Activated T-helper 1 cell treated with Interleukin-2 at 50 U/mL for 16 hours (primary cell): ENCODE results near the gene PHOX2A.
"Not testable (repeated sequence)": the region's sequence is repeated elsewhere in the genome, so short reads cannot be mapped to it uniquely, and the experiment has no call there.

ENCODE experiments used
- DNase-seq: peaks from one replicate; pipeline ENCODE4 v3.0.0-alpha.2; 2020; ENCODE audit warnings: low read depth

The PHOX2A gene

DNA sequence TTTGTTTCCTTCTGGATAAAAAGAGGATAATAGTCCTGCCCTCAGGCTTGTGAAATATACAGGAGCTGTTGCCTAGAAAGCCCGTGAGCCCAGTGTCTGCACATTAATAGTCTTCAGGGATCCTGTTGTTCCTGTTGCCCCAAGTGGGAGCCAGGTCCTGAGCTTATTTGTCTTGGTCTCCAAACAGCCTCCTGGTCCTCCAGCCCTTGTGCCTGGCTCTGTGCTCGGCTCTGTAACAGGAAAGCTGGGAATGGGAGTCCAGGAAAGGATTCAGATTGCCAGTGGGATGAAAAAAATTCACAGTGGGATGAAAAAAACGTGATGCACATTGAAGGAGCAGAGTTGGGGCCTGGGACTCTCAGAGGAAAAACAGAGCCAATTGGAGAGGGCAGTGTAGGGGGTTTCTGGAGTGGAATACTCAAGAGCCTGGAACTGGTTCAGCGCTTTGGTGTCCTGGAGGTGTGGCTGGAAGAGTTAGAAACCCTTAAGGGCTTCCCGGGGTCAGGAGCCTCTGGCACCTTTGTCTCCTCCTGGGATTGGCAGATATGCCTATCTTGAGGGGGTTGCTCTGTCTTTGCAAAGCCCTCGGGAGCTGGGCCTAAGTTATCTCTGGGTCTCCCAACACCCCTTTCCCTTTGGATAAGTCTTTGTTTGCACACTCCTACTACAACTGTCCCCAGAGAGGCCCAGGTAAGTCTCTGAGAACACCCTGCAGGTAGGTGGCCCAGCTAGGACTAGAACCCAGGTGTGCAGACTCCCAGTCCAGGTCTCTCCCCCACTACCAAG lies 21.7 kb downstream of the PHOX2A start:
- DNase-seq: no peak

DNA sequence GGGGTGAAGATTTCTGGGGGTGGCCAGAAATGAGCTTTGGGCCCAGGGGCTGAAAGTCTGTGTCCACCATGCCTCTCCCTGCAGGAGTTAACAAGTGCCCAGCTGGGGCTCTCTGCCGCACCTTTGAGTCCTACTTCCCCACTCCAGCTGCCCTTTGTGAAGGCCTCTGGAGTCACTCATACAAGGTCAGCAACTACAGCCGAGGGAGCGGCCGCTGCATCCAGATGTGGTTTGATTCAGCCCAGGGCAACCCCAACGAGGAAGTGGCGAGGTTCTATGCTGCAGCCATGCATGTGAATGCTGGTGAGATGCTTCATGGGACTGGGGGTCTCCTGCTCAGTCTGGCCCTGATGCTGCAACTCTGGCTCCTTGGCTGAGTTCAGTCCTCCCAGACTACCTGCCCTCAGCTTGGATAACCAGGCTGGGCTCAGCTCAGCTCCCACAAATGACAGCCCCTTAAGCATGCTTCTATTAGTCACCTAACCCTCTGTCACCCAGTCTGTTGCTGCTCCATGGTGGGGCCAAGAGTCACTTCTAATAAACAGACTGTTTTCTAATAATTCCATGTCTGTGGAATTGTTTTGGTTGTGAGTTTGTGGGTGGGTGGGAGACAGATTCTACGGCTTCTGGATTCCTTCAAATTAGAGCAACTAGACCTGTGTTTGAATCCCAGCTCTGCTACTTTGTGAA lies 22.4 kb downstream of the PHOX2A start:
- DNase-seq: no peak

DNA sequence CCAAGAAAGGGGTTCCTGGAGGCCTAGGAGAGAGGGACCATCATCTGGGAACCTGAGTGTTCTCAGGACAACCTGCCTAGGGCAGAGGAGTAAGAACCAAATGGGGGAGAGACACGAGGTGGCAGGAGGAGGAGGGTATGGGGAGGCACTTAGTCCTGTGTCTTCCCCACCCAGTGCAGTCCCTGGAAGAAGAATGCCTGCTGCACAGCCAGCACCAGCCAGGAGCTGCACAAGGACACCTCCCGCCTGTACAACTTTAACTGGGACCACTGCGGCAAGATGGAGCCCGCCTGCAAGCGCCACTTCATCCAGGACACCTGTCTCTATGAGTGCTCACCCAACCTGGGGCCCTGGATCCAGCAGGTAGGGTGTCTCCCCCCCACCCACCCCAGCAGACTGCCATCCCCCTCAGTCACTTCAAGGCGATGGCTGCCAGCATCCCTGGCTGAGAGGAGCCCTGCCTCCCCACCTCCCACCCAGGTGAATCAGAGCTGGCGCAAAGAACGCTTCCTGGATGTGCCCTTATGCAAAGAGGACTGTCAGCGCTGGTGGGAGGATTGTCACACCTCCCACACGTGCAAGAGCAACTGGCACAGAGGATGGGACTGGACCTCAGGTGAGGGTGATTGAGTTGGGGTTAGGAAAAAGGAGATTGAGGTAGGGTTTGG lies 23.1 kb downstream of the PHOX2A start:
- no peak for DNase-seq

DNA sequence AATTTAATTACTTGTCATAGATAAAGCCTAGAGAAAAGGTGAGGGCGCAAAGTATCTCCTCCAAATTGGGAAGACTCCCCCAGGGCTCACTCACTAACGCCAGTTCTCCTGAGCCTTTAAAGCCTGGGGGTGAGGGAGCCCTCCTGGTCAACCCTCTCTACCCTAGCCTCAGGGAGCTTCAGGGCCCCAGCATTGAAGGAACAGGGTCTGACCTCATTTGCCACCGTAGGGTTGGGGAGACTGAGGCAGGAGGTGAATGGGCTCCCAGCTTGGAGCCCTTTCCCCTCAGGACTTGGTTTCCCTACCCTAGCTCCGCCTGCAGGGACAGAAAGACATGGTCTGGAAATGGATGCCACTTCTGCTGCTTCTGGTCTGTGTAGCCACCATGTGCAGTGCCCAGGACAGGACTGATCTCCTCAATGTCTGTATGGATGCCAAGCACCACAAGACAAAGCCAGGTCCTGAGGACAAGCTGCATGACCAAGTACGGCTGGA lies 25.7 kb downstream of the PHOX2A start:
- DNase-seq: no peak

DNA sequence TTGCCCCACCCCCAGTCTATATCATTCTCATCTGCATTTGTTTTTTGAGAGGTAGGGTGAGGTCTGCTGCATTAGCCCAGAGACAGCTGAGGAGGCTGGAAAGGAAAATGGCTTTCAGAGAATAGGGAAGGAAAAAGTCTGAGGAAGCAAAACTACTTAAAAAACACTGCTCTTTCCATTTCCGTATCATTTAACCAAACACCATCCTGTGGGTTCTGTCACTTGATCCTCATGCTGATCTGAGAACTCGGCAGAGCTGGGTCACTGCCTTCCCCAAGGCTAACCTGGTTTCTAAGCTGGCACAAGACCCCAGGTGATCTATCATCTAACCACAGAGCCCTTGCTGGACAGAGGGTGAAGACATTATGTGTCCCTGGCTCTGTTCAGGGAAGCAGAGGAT lies 26.1 kb downstream of the PHOX2A start:
- no peak for DNase-seq

DNA sequence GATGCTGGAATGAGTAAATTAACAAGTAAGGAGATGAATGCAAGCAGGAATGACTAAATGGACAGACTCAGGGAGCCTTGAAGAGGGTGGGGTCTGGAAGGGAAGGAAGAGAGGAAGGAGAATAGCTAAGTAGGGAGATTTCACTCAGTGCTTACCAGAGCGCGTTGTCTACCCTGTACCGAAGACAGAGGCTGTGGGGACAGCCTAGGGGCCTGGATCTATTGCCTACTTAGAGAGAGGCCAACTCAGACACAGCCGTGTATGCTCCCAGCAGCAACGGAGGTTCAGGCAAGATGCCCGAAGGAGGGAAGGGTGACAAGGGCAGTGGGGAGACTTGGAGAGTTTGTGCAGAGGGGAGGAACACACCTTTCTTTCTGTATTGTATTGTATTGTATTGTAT lies 27.3 kb downstream of the PHOX2A start, which contains the start of gene FOLR2:
Gene FOLR2 (plus strand): TSS at position 157 of the 400 bp plus-strand sequence. CDS start 1,791 bp downstream, outside the sequence.
- no peak for DNase-seq

DNA sequence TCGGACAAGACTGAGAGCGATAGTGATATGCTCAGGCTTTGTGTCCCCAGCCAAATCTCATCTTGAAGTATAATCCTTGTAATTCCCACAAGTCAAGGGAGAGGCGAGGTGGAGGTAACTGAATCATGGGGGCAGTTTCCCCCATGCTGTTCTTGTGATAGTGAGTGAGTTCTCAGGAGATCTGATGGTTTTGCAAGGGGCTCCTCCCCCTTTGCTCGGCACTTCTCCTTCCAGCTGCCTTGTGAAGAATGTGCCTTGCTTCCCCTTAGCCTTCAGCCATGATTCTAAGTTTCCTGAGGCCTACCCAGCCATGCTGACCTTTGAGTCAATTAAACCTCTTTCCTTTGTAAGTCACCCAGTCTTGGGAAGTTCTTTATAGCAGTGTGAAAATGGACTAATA lies 34.9 kb downstream of the PHOX2A start:
- DNase-seq: no peak

DNA sequence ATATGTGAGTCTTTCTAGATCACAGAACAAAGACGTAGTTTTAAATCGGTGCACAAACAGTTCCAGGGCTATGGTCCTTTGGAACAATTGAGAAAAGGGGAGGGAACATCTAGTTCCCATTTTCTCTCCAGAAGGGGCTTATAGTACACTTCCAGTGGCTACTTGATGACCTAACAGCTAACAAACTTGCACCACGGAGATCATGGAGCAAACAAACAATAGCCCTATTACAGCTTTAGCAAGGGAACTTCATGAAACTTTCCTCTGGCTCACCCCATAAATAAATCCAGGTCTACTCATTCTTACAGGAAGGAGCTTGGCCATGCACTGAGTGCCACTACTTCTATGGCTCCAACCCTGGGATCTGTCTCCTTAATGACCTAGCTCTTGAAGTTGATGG lies 35.7 kb downstream of the PHOX2A start:
- DNase-seq: no peak

DNA sequence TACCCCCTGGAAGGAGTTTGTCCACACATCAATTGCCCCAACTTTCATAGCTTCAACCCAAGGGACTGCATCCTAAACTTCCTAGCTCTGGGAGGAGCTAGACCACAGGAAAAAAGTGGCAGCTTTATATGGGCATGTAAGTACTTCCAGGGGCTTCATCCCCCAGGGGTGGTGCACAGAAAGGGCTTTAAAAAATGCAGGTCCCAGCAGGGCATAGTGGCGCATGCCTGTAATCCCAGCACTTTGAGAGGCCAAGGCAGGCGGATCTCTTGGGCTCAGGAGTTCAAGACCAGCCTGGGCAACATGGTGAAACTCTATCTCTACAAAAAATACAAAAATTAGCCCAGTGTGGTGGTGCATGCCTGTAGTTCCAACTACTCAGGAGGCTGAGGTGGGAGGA lies 37.2 kb downstream of the PHOX2A start:
- DNase-seq: not testable (repeated sequence)

DNA sequence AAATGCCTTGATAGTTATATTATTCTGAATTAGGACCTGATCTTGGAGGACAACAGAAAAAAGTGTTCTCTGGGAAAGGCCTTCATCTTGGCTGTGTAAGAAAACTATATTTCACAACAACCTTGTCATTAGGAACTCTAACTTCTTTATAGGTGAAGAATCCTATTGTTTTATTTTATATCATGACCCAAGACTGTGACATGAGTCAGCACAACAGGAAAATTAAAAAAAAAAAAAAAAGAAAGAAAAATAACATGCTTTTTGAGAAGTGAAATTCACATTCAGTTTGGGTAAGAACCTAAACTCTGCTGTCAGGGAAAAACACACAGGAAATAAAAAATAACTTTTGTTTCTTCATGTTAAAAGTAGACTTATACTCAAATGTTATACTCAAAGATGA lies 39.1 kb downstream of the PHOX2A start:
- no peak for DNase-seq

DNA sequence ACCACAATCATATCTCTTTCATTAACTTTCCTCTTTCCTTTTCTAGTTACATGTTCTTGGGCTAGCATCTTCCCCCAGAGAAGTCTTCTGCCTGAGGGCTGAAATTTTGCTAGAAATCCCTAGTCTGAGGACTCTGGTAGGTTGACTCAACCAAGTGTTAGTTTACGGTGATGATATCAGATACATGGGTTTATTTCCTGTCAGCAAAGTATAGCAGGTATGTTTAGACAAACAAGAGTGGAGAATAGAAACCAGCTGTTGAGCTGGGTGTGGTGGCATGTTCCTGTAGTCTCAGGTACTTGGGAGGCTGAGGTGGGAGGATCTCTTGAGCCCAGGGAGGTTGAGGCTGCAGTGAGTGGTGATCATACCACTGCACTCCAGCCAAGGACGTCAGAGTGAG lies 40.8 kb downstream of the PHOX2A start:
- no peak for DNase-seq

DNA sequence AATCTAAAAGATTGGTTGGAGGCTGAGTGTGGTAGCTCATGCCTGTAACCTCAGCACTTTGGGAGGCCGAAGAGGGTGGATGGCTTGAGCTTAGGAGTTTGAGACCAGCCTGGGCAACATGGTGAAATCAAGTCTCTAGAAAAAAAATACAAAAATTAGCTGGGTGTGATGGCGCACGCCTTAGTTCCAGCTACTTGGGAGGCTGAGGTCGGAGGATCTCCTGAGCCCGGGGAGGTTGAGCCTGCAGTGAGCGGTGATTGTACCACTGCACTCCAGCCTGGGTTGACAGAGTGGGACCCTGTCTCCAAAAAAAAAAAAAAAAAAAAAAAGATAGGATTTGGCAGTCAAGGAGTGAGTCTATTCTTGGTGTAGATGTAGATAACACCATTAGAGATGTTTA lies 41.4 kb downstream of the PHOX2A start:
- no peak for DNase-seq

DNA sequence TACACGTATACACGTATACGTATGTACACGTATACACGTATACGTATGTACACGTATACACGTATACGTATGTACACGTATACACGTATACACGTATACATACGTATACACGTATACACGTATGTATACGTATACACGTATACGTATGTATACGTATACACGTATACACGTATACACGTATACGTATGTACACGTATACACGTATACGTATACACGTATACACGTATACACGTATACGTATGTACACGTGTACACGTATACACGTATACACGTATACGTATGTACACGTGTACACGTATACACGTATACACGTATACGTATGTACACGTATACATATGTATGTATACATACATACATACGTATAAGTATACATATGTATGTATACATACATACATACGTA lies 42.5 kb downstream of the PHOX2A start:
- not testable (repeated sequence) for DNase-seq

DNA sequence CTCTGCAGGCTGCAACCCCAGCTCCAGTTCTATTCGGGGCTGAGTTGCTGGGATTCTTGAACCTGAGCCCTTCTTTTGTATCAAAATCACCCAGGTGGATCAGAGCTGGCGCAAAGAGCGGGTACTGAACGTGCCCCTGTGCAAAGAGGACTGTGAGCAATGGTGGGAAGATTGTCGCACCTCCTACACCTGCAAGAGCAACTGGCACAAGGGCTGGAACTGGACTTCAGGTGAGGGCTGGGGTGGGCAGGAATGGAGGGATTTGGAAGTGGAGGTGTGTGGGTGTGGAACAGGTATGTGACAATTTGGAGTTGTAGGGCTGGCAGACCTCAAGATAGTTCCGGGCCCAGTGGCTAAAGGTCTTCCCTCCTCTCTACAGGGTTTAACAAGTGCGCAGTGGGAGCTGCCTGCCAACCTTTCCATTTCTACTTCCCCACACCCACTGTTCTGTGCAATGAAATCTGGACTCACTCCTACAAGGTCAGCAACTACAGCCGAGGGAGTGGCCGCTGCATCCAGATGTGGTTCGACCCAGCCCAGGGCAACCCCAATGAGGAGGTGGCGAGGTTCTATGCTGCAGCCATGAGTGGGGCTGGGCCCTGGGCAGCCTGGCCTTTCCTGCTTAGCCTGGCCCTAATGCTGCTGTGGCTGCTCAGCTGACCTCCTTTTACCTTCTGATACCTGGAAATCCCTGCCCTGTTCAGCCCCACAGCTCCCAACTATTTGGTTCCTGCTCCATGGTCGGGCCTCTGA lies 48.3 kb downstream of the PHOX2A start:
- DNase-seq: no peak

DNA sequence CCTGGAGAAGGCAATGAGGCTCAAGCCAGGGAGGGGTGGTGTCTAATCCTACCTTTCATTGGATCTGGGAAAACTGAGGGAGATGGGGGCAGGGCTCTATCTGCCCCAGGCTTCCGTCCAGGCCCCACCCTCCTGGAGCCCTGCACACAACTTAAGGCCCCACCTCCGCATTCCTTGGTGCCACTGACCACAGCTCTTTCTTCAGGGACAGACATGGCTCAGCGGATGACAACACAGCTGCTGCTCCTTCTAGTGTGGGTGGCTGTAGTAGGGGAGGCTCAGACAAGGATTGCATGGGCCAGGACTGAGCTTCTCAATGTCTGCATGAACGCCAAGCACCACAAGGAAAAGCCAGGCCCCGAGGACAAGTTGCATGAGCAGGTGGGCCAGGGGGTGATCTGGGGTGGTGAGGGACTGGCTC lies 52.0 kb downstream of the PHOX2A start, which contains the start of gene FOLR1:
Gene FOLR1 (plus strand): TSS at position 180 of the 421 bp plus-strand sequence. CDS start 34 bp downstream, at position 214.
- DNase-seq: no peak

DNA sequence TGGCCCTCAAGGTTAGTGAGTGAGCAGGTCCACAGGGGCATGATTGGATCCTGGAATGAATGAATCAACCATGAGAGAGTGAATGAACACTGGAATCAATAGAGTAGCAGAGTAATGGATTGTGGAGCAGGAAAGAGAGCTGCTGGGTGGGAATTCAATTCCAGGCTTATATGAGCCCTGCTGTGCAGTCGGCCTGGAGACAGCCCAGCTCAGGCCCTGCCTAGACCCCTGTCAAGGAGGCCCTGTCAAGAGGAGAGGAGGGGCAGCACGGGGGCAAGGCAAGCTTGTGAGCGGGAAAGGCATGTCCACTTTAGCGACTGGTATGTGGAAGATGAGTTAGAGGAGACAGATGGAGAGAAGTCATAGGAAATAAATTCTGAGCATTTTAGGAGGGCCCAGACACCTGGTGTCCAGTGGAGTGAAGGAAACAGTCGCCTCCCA lies 53.3 kb downstream of the PHOX2A start:
- DNase-seq: no peak

DNA sequence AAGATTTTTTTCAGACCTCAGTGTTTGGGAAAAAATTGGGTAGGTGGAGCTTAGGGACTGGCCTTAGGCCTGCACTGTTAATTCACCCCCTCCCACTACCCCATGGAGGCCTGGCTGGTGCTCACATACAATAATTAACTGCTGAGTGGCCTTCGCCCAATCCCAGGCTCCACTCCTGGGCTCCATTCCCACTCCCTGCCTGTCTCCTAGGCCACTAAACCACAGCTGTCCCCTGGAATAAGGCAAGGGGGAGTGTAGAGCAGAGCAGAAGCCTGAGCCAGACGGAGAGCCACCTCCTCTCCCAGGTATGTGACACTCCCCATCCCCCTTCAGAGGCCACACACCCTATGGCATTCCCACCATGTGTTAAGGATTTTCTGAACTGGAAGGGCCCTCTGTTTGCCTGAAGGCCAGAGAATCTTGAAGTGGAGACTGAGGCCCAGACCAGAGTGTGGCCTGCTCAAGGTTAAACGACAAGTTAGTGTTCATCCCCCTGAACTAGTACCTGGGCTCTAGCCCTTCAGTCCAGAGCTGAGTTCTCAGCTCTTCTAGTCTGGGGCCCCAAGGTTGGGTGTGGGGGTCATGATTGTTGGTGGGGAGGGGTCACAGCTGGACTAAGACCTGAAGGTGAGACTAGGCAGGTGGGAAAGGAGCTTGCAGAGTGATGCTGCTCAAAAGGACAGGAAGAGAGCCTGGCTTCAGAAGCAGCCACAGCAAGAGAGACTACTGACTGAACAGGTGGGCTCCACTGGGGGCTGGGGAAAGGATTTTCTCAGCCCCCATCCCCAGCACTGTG lies 54.3 kb downstream of the PHOX2A start:
- no peak for DNase-seq
